GM21447 (cell line): ENCODE data around the gene TMEM204.
"Not testable (repeated sequence)": the region's sequence is repeated elsewhere in the genome, so short reads cannot be mapped to it uniquely, and the experiment has no call there.

Source experiments
- ATAC-seq: cut with Tn5 transposase; IDR thresholded peaks from one replicate; pipeline ENCODE4 v1.9.1; 2021; ENCODE audit not compliant: unreplicated experiment

The TMEM204 gene

DNA sequence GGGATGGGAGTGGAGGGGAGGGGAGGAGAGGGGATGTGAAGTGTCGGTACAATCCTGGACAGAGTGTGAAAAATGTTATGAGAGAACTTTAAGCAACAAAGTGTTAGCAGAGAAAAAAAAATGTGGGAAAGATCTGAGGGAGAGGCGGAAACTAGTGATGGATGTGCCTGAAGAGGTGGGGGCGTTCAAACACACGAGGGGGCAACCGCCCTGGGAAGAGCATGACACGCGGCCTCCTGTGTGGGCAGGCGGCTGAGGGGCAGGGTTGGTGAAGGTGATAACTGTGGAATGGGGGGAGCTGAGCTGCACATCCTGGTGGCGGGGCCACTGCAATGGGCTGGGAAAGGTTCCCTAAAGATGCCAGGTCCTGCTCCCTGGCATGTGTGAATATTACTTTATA is 48.3 kb downstream of the TMEM204 start:
- no peak for ATAC-seq

DNA sequence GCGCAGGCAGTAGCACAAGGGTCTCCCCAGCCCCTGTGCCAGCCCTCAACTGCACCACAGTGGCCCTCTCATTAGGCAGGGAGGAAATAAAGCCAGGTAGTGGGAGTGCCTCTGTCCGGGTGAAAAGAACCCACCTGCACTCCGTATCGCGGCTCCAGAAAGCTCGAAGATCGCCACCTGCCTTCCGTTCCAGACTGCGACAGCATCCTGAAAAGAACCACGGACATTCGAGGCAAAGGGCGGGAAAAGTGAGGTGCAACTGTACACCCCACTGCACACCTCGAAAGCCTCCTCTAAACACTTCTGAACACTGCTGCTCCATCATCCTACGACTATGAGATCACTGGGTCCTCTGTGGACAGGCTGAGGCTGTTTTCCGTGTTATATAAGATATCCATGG is 49.7 kb downstream of the TMEM204 start:
- ATAC-seq = no peak

DNA sequence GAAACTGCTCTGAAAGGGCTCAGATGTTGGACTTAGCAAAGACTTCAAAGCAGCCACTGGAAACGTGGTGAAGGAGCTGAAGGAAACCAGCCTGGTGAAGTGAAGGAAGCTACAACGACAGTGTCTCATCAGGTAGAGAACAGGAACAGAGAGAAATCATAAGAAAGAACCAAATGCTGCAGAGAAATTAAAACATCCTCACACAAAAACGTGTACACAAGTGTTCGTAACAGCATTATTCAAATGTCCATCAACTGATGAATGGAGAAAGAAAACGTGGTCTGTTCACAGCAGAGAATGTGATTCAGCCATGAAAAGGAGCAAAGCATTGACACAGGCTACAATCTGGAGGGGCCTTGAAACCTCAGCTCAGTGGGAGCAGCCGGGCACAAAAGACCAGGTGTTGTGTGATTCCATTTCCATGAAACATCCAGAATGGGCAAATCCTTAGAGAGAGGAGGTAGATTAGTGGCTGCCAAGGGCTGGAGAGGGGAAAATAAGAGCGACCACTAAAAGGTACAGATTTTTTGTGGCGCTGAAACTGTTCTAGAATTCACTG is 51.5 kb downstream of the TMEM204 start:
- no peak for ATAC-seq

DNA sequence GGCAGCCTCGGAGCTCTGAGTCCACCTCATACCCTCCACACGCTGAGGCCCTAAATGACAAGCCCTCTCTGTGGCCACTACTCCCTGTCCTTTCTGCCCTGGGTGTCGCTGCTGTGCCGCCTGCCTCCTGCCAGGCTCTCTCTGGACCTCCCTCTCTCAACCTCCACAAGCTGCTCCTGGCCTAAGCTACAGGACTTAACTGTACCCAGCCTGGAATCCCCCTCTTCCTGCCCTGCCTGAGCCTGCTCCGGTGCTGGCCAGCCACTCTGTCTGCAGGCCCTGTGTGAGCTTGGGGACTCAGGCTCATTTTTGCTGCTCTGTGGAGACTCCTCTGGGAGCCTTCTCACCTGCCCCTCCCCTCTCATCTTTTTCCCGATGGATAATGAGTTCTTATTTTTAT is 56.9 kb downstream of the TMEM204 start:
- ATAC-seq = no peak

- ATAC-seq = no peak
Observed at GRCh38 chr16:1590930-1591705, 57.7 kb downstream of the TMEM204 start.

DNA sequence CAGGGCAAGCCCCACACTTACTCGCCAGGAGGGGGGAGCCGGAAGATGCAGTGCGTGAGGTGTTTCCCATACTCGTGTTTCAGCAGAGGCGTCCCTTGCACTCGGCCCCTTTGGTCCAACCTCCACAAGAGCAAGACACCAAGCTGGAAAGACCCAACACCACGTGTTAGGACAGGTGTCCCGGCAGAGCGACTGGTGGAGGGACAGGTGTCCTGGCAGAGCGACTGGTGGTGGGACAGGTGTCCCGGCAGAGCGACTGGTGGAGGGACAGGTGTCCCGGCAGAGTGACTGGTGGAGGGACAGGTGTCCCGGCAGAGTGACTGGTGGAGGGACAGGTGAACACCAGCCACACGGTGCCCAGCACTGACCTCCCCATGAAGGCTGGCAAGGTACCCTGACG is 59.0 kb downstream of the TMEM204 start:
- no peak for ATAC-seq

GRCh38 chr16:1595511-1595910 is 62.0 kb downstream of the TMEM204 start:
- ATAC-seq = not testable (repeated sequence)

DNA sequence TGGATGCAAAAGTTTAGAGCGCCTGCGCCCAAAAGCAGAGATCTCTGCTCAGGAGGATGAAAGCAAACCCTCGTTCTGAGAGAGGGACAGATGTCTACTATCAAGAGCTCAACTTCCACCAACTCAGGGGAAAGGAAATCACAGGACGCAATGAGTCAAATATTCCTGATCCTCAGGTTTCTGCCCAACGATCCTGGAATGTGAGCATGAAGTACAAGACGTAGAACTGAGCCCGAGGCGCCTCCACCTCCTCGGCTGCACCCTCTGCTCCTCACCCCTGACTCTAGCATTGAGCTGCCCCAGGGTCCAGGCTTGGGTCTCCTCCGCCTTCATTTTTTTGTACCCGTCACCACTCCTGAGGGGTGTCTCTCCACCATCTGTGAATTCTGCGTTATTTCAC is 63.0 kb downstream of the TMEM204 start:
- no peak for ATAC-seq

GRCh38 chr16:1597154-1597553 is 63.7 kb downstream of the TMEM204 start:
- ATAC-seq = no peak

- no peak for ATAC-seq
Observed at GRCh38 chr16:1601031-1601430, 67.6 kb downstream of the TMEM204 start.

- ATAC-seq = no peak
Observed at GRCh38 chr16:1601489-1601888, 68.0 kb downstream of the TMEM204 start.

DNA sequence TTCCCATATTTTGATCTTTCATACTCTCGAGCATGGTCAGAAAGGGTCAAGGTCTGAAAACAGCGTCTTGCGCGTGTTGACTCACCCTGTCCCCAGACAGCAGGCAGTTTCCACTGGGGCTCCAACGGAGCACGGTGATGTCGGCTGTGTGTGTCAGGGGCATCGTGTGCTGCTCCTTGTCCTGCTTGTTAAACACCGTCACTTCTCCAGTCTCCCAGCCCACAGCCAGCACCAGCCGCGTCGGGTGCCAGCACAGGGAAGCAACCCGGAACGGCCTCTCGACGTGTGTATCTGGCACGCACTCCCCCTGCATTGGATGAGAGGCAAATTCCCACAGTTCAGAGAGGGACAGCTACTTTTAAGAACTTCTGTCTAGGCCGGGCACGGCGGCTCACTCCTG is 68.8 kb downstream of the TMEM204 start:
- no peak for ATAC-seq
